ENCODE results near the gene UQCR11. TPM values are rescaled to one million over a fixed set of nuclear protein-coding genes. Genes with fewer than 3 reads are reported as not detected.

The UQCR11 gene
- total and polyA plus RNA-seq, 8 donors: 32.2 to 659 (median 153) TPM

DNA sequence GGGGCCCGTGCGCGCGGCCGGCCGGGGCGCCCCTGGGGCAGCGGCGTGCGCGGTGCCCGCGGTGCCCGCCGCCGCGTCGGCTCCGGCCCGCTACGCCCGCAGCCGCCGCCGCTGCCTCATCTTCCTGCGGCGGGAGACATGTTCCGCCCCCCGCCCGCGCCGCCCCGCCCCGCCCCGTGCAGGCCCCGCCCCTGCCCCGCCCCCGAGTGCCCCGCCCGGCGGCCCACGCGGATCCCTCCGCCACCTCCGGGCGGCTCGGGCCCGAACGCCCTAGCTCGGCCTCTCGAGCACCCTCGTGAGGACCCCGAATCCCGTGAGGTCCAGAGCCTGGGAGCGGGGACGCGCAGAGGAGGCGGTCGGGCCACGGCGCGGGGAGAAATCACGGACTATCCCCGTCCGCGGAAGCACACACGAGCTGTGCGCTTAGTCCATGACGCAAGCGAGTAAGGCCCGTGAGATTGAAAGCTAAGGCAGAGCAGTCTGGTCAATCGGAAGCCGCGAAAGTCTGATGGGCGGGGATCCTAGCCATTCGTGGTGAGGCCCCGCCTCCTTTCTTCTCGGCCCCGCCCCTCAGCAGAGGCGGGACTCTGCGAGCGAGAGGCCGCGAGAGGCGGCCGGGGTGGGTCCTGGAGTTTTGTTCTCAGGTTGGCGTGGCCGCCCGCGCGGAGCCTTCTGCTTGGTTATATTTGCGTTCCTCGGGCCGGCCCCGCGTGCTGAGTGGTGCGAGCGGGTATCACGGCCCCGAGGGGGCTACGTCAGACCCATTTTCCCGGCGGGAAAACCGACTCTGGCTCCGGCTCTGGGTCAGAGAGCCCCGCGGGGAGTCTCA, 47.4 kb upstream of the UQCR11 start, which contains the start of gene TCF3:
TCF3 (minus strand) TSS at position 145 of the 829 bp plus-strand sequence. CDS start 2,367 bp downstream, outside the sequence.
- peak; percentile 99 for DNase-seq
- H3K27me3 ChIP-seq: peaks cover 0 to 6% (median 0%) of the 10 kb centered on the region in 3 donors
- H3K9me3 ChIP-seq: no peaks in the 10 kb centered on the region
- peak within 1 kb of the TSS; percentile 94 to 100 (median 98) for H3K27ac ChIP-seq
- TF ChIP-seq POLR2AphosphoS5 (IDR thresholded peaks at IDR 0.05): peak; percentile 16 to 72 (median 59)
- TF ChIP-seq EP300 (IDR thresholded peaks at IDR 0.05): peak; percentile 53
- TF ChIP-seq, protein P1, sequence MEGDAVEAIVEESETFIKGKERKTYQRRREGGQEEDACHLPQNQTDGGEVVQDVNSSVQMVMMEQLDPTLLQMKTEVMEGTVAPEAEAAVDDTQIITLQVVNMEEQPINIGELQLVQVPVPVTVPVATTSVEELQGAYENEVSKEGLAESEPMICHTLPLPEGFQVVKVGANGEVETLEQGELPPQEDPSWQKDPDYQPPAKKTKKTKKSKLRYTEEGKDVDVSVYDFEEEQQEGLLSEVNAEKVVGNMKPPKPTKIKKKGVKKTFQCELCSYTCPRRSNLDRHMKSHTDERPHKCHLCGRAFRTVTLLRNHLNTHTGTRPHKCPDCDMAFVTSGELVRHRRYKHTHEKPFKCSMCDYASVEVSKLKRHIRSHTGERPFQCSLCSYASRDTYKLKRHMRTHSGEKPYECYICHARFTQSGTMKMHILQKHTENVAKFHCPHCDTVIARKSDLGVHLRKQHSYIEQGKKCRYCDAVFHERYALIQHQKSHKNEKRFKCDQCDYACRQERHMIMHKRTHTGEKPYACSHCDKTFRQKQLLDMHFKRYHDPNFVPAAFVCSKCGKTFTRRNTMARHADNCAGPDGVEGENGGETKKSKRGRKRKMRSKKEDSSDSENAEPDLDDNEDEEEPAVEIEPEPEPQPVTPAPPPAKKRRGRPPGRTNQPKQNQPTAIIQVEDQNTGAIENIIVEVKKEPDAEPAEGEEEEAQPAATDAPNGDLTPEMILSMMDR (IDR thresholded peaks at IDR 0.05): peak in 1 of 7 experiments; percentile 2
- no peak for TF ChIP-seq POLR2A (IDR thresholded peaks at IDR 0.05)
- H3K36me3 ChIP-seq: peaks cover 0 to 21% (median 15%) of the 10 kb centered on the region in 4 donors
- intact Hi-C loops (cut with DNase I; ENCODE audit: low total_unique reads): no loop called here
- WGBS, 5 donors: 0 to 5% (median 1%) methylated on average over 11 to 92 of the region's 107 CpGs
- H3K4me1 ChIP-seq: peaks cover 23 to 53% (median 37%) of the 10 kb centered on the region in 4 donors
- H3K4me3 ChIP-seq: peak within 1 kb of the TSS; percentile 76 to 95 (median 88)

DNA sequence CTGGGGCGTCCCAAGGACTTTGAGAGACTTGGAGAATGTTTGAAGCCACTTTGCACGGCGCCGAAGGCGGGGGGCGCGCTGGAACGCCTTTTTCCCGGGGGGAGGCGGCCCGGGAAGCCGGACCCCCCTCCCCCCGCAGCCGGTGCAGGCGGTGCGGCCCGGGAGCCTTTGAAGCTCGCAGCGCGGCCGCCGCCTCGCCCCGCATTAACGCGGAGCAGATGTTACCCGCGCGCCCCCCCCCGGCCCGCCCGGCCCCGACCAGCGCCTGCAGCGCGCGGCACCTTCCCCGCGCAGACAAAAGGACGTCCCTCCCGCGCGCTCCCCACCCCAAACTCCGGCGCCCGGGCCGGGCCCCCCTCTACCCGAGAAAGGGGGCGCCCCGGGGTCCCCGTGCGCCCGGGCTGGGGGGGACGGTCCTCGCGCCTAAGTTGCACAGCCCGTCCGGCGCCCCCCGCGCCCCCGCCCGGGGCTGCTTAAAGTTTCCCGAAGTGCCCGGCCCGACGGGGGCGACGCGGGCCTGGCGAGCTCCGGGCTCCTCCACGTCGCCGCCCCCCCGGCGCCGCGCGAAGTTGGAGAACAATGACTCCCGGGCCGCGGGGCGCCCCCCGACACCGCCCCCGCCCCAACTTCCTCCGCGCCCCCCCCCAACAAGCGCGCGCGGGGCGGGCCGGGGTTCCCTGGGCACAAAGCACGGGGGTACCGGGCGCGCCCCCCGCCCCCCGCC, 46.5 kb upstream of the UQCR11 start:
- Histone ChIP-seq H3K9me3 (no peaks in the 10 kb centered on the region), H3K27me3 (peaks cover 0 to 5% (median 0%) of the 10 kb centered on the region in 3 donors), H3K4me3 (peak overlapping the region; percentile 76 to 95 (median 88)), H3K36me3 (peaks cover under 1 to 31% (median 23%) of the 10 kb centered on the region in 4 donors), H3K27ac (peak overlapping the region; percentile 69 to 94 (median 87)), H3K4me1 (peaks cover 21 to 49% (median 35%) of the 10 kb centered on the region in 4 donors)
- no peak for TF ChIP-seq POLR2A (IDR thresholded peaks at IDR 0.05)
- TF ChIP-seq, protein P1 (IDR thresholded peaks at IDR 0.05): no peak
- intact Hi-C loops (cut with DNase I; ENCODE audit: low total_unique reads): no loop called here
- 0 to 4% (median 1%) methylated on average over 12 to 93 of the region's 101 CpGs for WGBS, 5 donors
- DNase-seq: peak in 1 of 2 donors; percentile 81

DNA sequence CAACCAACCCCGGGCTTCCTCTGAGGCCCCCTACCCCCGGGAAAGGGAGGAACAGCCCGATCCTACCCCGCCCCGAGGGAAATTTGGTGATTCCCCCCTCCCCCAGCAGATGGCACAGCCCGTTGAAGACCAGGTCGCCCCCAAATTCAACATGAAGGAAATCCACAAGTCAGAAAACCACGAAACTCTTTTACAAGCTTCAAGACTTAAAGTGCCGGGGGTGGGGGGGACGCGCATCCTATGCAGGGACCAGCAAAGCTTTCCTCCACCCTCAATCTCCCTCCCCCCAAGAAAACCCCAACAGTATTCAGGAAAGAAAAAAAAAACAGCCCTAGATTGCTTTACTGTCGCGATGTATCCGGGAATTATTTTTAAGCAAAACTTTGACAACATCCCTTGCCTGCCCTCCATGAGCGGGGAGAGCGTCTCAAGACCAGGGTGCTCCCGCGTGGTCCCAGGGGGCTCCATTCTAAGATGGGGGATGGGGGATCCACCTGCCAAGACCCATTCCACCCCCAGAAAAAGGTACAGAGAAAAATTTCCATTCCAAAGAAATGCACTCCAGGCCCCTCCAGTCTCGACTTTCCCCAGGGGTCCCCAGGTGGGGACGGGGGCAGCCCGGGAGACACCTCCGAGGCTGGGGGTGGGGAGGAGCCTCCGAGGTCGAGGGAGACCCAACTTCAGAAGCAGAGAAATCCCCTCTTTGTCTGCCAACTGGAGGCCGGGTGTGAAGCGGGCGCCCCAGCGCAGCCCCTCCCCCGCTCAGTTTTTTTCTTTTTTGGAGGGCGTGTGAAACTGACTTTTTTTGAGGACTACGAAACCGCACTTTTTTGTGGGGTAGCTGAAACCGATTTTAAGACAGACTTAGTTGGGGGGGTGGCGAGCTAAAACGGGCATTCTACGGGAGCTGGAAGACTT, 45.6 kb upstream of the UQCR11 start:
- Histone ChIP-seq H3K27ac (peak overlapping the region; percentile 49 to 87 (median 78)), H3K4me1 (peaks cover 21 to 46% (median 34%) of the 10 kb centered on the region in 4 donors), H3K36me3 (peaks cover 7 to 39% (median 32%) of the 10 kb centered on the region in 4 donors), H3K9me3 (no peaks in the 10 kb centered on the region), H3K4me3 (peak overlapping the region; percentile 76 to 95 (median 88)), H3K27me3 (peaks cover 0 to 5% (median 0%) of the 10 kb centered on the region in 3 donors)
- intact Hi-C loops (cut with DNase I; ENCODE audit: low total_unique reads): no loop called here
- DNase-seq: peak in 1 of 2 donors; percentile 76
- TF ChIP-seq EP300 (IDR thresholded peaks at IDR 0.05) (no peak), POLR2A (IDR thresholded peaks at IDR 0.05) (no peak), POLR2AphosphoS5 (IDR thresholded peaks at IDR 0.05) (no peak)
- WGBS, 5 donors: 7 to 18% (median 12%) methylated on average over 31 to 36 of the region's 36 CpGs

All from stomach (tissue), 9 donors.